ENCODE data around the gene CECR2. TPM values are rescaled to one million over a fixed set of nuclear protein-coding genes. Genes with fewer than 3 reads are reported as not detected.

CECR2 gene
- total and polyA plus RNA-seq, 10 of the 15 experiments (the other 5 are each of a cell fraction or from before 2014, with no cell fraction given): 0.01 to 0.08 (median 0.01) TPM; not detected in 7

DNA sequence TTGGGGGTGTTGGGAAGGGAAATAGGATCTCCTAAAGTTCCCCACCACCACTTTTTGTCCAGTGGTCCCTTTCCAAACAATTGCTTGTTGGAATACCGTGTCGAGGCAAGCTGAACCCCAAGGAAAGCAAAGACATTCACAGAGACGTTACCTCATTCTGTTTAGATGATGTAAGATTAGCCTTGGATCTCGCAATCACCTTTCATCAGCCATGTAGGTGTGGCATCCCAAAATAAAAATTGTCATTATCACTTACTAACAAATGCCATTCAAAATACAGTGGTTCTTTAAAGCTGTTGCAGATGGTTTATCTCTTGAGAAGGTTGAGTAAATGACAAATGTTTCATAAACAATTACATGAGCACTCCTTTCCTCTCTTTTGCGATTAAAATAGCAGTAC is 107.6 kb downstream of the CECR2 start:
- no peaks in the 10 kb centered on the region for H3K9me3 ChIP-seq (replicated peaks; ENCODE audit: control insufficient read depth, insufficient read depth, low read length)
- SMC1A ChIA-PET (ENCODE audit: uncharacterized antibody, unreplicated experiment): interaction anchor here (0.6 to 0.7 kb wide), 2 partner anchors 11 to 31 kb away, joined by 3 read pairs; no protein-coding TSS in a partner anchor
- no peak overlapping the region for H3K27ac ChIP-seq (ENCODE audit: control insufficient read depth, insufficient read depth)
- no TSS peak for BruUV-seq (replicated peaks)
- intact Hi-C loops (cut with micrococcal nuclease; ENCODE audit: unreplicated experiment): no loop called here
- H3K36me3 ChIP-seq (ENCODE audit: control insufficient read depth in 2 of 2, insufficient read depth in 2 of 2, low read length in 1 of 2): no peaks in the 10 kb centered on the region
- no peak for TF ChIP-seq HDAC2 (IDR thresholded peaks at IDR 0.05)
- no peak for TF ChIP-seq HSF1 (IDR thresholded peaks at IDR 0.05; ENCODE audit: low read depth, low read length)
- no peak for TF ChIP-seq ZBED1 (IDR thresholded peaks at IDR 0.05; ENCODE audit: borderline replicate concordance)
- TF ChIP-seq HDAC6 (IDR thresholded peaks at IDR 0.05; ENCODE audit: unreplicated experiment): no peak
- no peak for TF ChIP-seq BCL11A (IDR thresholded peaks at IDR 0.05; ENCODE audit: low read depth, low read length)
- TF ChIP-seq HCFC1 (IDR thresholded peaks at IDR 0.05; ENCODE audit: low read length): no peak
- TF ChIP-seq PML (IDR thresholded peaks at IDR 0.05; ENCODE audit: low read length): no peak
- TF ChIP-seq HDGF (IDR thresholded peaks at IDR 0.05): no peak
- TF ChIP-seq, protein P1, sequence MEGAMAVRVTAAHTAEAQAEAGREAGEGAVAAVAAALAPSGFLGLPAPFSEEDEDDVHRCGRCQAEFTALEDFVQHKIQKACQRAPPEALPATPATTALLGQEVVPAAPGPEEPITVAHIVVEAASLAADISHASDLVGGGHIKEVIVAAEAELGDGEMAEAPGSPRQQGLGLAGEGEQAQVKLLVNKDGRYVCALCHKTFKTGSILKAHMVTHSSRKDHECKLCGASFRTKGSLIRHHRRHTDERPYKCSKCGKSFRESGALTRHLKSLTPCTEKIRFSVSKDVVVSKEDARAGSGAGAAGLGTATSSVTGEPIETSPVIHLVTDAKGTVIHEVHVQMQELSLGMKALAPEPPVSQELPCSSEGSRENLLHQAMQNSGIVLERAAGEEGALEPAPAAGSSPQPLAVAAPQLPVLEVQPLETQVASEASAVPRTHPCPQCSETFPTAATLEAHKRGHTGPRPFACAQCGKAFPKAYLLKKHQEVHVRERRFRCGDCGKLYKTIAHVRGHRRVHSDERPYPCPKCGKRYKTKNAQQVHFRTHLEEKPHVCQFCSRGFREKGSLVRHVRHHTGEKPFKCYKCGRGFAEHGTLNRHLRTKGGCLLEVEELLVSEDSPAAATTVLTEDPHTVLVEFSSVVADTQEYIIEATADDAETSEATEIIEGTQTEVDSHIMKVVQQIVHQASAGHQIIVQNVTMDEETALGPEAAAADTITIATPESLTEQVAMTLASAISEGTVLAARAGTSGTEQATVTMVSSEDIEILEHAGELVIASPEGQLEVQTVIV (IDR thresholded peaks at IDR 0.05; ENCODE audit: borderline replicate concordance, partially characterized antibody): no peak
- no peak for TF ChIP-seq NBN (IDR thresholded peaks at IDR 0.05)
- no peak for TF ChIP-seq ZSCAN29 (IDR thresholded peaks at IDR 0.05)
- TF ChIP-seq, protein P2, sequence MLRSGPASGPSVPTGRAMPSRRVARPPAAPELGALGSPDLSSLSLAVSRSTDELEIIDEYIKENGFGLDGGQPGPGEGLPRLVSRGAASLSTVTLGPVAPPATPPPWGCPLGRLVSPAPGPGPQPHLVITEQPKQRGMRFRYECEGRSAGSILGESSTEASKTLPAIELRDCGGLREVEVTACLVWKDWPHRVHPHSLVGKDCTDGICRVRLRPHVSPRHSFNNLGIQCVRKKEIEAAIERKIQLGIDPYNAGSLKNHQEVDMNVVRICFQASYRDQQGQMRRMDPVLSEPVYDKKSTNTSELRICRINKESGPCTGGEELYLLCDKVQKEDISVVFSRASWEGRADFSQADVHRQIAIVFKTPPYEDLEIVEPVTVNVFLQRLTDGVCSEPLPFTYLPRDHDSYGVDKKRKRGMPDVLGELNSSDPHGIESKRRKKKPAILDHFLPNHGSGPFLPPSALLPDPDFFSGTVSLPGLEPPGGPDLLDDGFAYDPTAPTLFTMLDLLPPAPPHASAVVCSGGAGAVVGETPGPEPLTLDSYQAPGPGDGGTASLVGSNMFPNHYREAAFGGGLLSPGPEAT (IDR thresholded peaks at IDR 0.05; ENCODE audit: low read depth): no peak
- no peak for TF ChIP-seq ESRRA (IDR thresholded peaks at IDR 0.05; ENCODE audit: low read length)
- TF ChIP-seq, protein P3, sequence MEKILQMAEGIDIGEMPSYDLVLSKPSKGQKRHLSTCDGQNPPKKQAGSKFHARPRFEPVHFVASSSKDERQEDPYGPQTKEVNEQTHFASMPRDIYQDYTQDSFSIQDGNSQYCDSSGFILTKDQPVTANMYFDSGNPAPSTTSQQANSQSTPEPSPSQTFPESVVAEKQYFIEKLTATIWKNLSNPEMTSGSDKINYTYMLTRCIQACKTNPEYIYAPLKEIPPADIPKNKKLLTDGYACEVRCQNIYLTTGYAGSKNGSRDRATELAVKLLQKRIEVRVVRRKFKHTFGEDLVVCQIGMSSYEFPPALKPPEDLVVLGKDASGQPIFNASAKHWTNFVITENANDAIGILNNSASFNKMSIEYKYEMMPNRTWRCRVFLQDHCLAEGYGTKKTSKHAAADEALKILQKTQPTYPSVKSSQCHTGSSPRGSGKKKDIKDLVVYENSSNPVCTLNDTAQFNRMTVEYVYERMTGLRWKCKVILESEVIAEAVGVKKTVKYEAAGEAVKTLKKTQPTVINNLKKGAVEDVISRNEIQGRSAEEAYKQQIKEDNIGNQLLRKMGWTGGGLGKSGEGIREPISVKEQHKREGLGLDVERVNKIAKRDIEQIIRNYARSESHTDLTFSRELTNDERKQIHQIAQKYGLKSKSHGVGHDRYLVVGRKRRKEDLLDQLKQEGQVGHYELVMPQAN (conservative IDR thresholded peaks at IDR 0.05): no peak
- H3K9ac ChIP-seq (ENCODE audit: control insufficient read depth, insufficient read depth, low read length): no peak overlapping the region
- H3K4me1 ChIP-seq (ENCODE audit: control insufficient read depth, insufficient read depth, low read length): peaks cover 4% of the 10 kb centered on the region; the same call in 1 of the 2 replicates
- CTCF ChIA-PET: interaction anchor here (0.8 kb wide), 1 partner anchor 305 kb away, joined by 3 read pairs; no protein-coding TSS in a partner anchor
- POLR2A ChIA-PET: no interaction called here
- WGBS (ENCODE audit: insufficient coverage, insufficient replicate concordance, low lambda C conversion rate, missing lambda C conversion rate): 50% methylated on average over 5 of the region's 5 CpGs
- peaks cover 2 to 6% of the 10 kb centered on the region in 2 experiments; a peak in 3 of 4 replicates for H3K27me3 ChIP-seq (replicated peaks in 1 of 2; ENCODE audit: control insufficient read depth in 2 of 2, insufficient read depth in 2 of 2, low read length in 1 of 2)
- H3K4me3 ChIP-seq: no peak overlapping the region
- no peaks in the 10 kb centered on the region for H3K79me2 ChIP-seq (ENCODE audit: control insufficient read depth, insufficient read depth, low read length)
- H4K20me1 ChIP-seq (ENCODE audit: control insufficient read depth, insufficient read depth): no peaks in the 10 kb centered on the region
- in situ Hi-C loops (cut with MboI): no loop called here
- no peak overlapping the region for H3K4me2 ChIP-seq (ENCODE audit: control insufficient read depth, insufficient read depth)
- no peak for ATAC-seq
- RAD21 ChIA-PET (ENCODE audit: unreplicated experiment): no interaction called here
- no peak for DNase-seq (ENCODE audit: low read depth, low spot score)
- no peak overlapping the region for H2AFZ ChIP-seq (ENCODE audit: control insufficient read depth, low read depth, low read length)
- FAIRE-seq: no peak
